Activated CD4-positive, alpha-beta T cell treated with anti-CD3 and anti-CD28 coated beads, Interleukin-2, Interleukin-6, amounts not matched to agents 100 ng/mL and 50 ng/mL, durations not matched to agents 16 hours and 8 hours (primary cell): ENCODE data around the gene LIMA1.
A peak's percentile ranks its signal among the peaks of the same experiment; 100 is the strongest.
"Not testable (repeated sequence)": the region's sequence is repeated elsewhere in the genome, so short reads cannot be mapped to it uniquely, and the experiment has no call there.

Source experiments
- DNase-seq: peaks from one replicate; pipeline ENCODE4 v3.0.0-alpha.2; 2020

The LIMA1 gene

GRCh38 chr12:50285253-50285652 is 1.9 kb upstream of the LIMA1 start:
- DNase-seq = no peak

GRCh38 chr12:50282721-50283228 is 545 bp downstream of the LIMA1 start:
- no peak for DNase-seq

- no peak for DNase-seq
Observed at GRCh38 chr12:50279501-50279900, 3.8 kb downstream of the LIMA1 start.

DNA sequence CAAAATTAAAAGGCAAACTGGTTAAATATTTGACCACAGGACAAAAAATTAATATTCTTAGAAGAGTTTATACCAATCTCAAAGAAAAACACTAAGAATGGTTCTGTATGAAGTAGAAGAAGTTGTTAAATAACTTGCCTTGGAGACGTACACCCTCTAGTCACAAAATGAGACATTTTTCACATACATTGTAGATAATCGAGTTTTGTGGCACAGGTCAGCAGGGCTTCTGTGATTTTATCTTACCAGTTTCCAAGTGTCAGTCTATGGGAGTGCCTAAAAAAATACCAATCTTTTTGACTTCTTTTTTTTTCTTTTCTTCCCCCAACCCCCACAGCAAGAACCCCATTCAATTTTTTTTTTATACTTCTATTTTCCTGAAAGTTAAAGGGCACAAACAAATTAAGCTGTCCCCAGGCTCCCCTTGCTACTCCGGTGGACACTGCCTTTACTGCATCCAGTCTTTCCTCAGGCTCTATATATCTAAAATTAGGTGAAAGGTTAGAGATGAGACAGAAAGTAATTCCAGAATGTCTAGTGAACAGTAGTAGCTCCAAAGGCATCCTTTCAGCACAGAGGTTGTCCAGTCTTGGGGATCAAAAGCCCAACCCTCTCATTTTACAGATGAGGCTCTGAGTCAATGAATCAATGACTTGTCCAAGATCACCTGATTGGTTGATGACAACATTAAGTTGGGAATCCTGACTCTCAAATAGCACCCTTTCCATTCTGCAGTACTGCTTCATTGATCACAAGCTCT is 6.2 kb downstream of the LIMA1 start:
- no peak for DNase-seq

DNA sequence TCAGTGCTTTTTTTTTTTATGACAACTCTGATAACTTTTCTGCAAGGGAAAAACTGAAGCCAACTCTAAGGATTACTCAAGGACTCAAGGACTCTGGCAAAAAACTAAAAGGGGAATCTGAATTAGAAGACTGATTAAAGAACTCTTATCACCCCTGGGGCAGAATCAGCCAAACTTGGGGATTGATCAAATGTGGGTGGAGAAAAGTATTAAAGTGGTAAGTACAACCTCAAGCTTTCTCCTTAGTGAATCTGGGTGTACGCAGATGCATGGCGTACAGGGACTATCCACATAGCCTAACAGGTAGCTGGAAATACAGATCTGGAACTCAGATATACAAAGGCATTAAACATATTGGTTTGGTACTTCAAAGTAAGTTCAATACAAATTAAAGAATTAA is 7.3 kb downstream of the LIMA1 start:
- DNase-seq = no peak

DNA sequence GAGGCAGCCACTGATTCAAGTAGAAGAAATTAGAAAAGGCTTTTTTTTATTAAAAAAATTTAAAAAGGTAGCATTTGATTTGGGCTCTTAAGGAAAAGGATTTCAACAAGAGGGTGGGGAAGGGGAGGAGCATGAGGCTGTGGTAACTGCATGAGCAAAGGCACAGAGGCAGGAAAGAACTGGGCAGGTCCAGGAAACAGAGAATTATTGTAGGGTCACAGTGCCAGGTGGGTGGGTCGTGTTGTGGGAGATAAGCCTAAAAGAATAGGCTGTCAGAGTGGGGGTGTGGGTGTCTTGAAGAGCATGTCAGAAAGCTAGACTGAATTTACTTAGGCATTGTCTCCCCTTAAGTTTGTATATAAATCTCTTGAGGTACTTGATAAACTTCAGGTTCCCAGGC is 7.8 kb downstream of the LIMA1 start:
- DNase-seq = no peak

DNA sequence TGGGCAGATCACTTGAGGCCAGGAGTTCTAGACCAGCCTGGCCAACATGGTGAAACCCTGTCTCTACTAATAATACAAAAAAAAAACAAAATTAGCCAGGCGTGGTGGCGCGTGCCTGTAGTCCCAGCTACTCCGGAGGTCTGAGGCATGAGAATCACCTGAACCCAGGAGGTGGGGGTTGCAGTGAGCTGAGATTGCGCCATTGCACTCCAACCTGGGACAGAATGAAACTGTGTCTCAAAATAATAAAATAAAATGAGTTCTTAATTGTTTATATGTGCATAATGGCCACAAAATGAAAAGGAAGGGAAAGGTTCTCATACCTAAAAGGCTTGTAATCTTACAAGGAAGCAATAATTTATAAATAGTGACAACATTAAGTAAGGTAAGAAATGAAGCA is 8.2 kb downstream of the LIMA1 start:
- not testable (repeated sequence) for DNase-seq

DNA sequence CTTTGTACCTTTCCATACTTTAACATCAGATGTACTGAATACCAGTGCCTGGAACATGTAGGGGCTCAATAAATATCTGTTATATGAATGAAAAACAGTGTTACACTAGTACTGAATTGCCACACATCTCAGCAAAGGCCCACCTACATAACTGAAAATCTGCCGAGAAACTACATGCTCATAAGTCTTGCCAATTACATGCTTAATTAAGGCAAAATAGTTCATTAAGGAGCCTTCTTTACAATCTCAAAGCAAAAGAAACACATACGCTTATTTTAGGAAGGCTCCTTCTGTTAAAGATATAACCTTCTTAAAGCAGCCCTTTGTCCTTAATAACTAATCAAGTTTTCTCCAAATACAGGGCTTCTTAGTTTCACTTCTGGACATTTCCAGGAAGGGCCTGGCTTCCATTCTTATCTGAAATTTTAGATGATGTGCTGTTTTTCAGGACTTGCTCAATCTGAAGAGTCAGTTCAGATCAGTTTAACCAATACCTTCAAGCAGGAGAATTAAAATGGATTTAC is 11.5 kb downstream of the LIMA1 start:
- DNase-seq = no peak

GRCh38 chr12:50268482-50268881 is 14.8 kb downstream of the LIMA1 start:
- DNase-seq = no peak

DNA sequence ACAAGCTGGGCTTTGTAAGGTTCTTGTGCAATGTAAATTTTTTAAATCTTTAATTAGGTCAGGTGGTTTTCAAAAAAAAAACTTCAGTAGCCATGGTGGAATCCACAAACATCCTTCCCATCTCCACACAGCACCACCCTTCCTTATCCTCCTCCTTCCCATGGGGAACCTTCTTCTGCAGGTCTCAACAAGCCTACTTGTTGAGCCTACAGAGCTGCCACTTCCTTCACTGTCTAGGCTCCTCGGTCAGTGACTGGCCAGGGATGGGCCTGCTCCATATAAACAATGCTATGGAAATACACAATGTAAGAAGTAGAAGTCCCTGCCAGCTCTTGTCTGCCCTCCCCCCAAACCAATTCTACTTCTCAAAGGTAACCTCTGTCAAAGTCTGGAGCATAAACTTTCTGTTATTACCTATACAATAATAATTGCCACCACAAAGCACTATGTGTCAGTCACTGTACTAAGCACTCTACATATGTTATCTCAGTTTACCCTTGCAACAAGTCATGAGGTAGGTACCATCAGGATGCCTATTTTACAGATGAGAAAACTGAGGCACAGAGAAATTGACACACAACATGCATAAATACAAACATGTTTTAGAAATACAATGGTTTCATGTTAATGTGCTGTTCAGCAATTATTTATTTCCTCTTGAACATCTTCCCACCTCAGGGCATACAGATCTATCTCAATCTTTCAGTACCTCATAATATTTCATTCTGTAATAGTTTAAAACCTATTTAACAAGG is 17.4 kb downstream of the LIMA1 start:
- no peak for DNase-seq

DNA sequence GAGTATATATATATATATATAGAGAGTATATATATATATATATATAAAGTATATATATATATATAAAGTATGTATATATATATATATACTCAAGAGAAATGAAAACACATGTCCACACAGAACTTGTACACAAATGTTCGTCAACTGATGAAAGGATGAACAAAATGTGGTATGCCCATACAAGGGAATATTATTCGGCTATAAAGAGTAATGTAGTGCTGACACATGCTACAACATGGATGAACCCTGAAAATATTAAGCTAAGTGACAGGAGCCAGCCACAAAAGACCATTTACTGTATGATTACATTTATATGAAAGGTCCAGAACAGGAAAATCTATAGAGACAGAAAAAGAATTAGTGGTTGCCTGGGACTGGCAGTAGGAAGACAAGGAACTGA is 19.5 kb downstream of the LIMA1 start:
- no peak for DNase-seq

DNA sequence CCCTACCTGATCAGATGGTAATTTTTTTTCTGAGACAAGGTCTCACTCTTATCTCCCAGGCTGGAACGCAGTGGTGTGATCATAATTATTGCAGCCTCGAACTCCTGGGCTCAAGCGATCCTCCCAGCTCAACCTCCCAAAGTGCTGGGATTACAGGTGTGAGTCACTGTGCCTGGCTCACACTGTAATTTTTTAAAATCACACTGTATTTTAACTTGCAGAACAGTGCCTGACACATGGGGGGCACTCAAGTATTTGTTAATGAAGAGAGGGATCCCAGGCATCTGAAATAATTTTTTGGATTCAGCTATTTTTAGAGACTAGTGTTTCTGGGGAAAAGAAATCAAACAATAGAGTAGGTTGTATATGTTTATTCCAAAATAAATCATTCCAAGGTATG is 21.7 kb downstream of the LIMA1 start:
- no peak for DNase-seq

GRCh38 chr12:50258167-50258551 is 25.2 kb downstream of the LIMA1 start:
- no peak for DNase-seq

GRCh38 chr12:50257236-50258166 is 25.8 kb downstream of the LIMA1 start:
- no peak for DNase-seq

GRCh38 chr12:50256761-50257160 is 26.6 kb downstream of the LIMA1 start:
- no peak for DNase-seq

GRCh38 chr12:50252977-50253602 is 30.2 kb downstream of the LIMA1 start:
- no peak for DNase-seq

GRCh38 chr12:50251619-50252252 is 31.6 kb downstream of the LIMA1 start:
- DNase-seq = peak; percentile 75

DNA sequence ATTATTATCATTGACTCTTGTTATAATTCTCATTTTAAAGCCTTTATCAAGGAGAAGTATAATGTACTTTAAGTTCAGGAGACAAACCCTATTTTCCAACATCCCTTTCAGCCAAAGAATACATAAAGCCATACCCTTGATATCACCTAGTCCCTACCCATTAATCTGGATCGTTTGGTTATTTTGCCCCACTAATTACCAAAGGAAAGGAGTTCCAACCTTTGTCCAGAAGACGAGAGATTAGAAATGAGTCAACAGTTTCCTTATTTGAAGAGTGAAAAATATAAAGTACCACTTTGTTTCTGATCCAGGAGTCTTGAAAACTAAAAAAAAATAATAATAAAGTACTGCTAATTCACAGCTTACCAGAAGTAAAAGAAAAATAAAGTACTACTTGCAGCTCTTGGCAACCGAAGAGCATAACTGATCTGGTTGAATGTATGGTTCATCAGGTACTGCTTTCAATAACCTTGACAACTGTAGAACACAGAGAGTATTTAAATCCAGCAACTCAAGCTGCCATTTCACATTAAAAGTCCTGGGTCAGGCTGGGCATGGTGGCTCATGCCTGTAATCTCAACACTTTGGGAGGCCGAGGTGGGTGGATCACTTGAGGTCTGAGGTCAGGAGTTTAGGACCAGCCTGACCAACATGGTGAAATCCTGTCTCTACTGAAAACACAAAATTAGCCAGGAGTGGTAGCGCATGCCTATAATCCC is 33.7 kb downstream of the LIMA1 start:
- peak; percentile 65 for DNase-seq

DNA sequence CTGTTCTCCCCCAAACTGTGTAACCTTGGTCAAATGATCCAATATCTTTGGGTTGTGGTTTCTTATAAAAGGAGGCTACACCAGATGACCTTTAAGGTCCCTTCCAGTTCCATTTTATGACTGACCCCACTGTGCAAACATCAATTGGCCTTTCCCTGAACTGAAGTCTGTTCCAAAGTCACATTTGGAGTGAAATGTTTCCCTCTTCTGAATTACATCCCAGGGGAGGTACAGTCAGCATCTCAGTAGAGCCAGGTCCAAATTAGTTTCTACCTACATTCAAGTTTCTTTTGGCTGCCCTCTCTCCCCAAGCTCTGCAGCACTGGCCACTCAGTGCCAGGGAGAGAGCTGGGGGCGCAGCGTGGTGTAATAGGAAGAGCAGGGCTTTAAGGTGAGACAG is 34.4 kb downstream of the LIMA1 start:
- DNase-seq = no peak

GRCh38 chr12:50248411-50248810 is 34.9 kb downstream of the LIMA1 start:
- no peak for DNase-seq

DNA sequence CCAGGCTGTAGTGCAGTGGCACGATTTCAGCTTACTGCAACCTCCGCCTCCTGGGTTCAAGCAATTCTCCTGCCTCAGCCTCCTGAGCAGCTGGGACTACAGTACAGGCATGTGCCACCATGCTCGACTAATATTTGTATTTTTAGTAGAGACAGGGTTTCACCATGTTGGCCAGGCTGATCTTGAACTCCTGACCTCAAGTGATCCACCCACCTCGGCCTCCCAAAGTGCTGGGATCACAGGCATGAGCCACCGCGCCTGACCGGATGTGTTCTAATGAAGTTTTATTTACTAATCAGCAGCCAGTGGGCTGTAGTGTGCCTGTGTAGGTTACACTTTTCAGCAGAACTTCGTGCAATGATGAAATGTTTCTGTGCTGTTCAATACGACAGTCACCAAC is 35.7 kb downstream of the LIMA1 start:
- not testable (repeated sequence) for DNase-seq
